HG02973 (cell line): ENCODE measurements around the gene MCFD2.

Source experiments
- ATAC-seq: cut with Tn5 transposase; IDR thresholded peaks from one replicate; pipeline ENCODE4 v1.9.1; 2021; ENCODE audit warnings: moderate library complexity; ENCODE audit not compliant: unreplicated experiment

MCFD2 gene

DNA sequence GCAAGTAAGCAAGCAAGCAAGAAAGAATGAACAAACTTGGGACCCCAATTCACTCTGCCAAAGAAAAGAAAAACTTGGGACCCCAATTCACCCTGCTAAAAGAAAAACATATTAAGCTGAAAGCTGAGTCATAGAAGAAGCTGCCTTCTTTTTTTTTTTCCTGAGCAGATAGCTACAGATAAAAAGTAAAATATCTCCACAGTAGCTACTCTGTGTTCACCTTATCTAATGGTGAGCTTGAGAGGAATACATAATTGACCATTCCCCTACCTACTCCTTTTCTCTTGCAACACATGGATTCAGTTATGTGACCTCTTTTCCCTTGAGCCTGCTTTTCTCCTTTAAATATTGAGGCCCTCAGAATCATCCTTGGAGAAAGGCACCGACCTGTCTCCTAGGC, 63.0 kb downstream of the MCFD2 start:
- no peak for ATAC-seq

DNA sequence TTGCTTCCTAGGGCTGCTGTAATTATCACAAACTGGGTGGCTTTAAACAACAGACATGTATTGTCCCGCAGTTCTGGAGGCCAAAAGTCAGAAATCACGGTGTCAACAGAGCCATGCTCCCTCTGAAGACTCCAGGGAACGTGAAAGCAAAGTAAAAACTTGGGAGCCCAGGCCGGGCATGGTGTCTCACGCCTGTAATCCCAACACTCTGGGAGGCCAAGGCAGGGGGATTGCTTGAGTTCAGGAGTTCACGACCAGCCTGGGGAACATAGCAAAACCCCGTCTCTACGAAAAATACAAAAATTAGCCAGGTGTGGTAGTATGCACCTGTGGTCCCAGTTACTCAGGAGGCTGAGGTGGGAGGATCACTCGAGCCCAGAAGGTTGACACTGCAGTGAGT, 63.5 kb downstream of the MCFD2 start:
- no peak for ATAC-seq
